Measurements from ENCODE around the gene HTRA1.

Gene HTRA1

DNA sequence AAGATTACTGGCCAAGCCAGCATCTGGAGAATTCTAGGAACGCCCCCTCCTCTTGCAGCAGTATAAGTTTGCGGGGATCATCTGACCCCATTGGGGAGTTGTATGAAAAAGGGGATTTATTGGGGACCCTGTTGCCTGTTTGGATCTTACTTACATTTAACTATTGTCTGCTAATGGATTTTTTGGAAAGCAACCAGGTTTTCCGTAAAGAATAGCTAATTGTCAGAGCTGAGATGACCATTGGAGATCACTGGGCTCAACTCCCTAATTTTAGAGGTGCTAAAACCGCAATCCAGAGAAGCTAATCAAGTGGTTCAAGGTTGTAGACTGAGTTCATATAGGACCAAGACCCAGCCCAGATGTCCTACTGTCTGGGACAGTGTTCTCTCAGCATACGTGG lies 38.8 kb downstream of the HTRA1 start:
- no CpG with 5 or more reads among the region's 5 CpGs for WGBS, 2 donors (ENCODE audit: extremely low coverage in 2 of 2, insufficient read length in 2 of 2, insufficient replicate concordance in 1 of 2)
- no peak overlapping the region for H2BK12ac ChIP-seq (ENCODE audit: low read length)
- H3K4me3 ChIP-seq (ENCODE audit: low read length in 2 of 2): no peak overlapping the region
- no peak overlapping the region for H2BK120ac ChIP-seq (ENCODE audit: low read depth, low read length)
- H4K8ac ChIP-seq (ENCODE audit: low read depth, low read length): no peak overlapping the region
- H2AK5ac ChIP-seq (ENCODE audit: low read depth, low read length): peak overlapping the region; percentile 58
- H3K4ac ChIP-seq (ENCODE audit: low read length): no peak overlapping the region
- H3K18ac ChIP-seq (ENCODE audit: low read length): no peak overlapping the region
- no peak overlapping the region for H3K14ac ChIP-seq (ENCODE audit: low read length)
- H3K4me2 ChIP-seq (ENCODE audit: insufficient read depth, low read length, poor library complexity, severe bottlenecking): no peak overlapping the region
- H3K9ac ChIP-seq (ENCODE audit: low read depth, low read length, poor library complexity): no peak overlapping the region
- no peak for DNase-seq (ENCODE audit: low spot score)
- H3K27ac ChIP-seq (replicated peaks; ENCODE audit: low read length): no peak overlapping the region
- H2AFZ ChIP-seq (ENCODE audit: low read length): no peak overlapping the region
- H3K23ac ChIP-seq (ENCODE audit: low read depth, low read length, poor library complexity): no peak overlapping the region
- no peaks in the 10 kb centered on the region for H3K9me3 ChIP-seq (replicated peaks in 1 of 2; ENCODE audit: control insufficient read depth in 2 of 2, insufficient read depth in 1 of 2, low read depth in 1 of 2, low read length in 2 of 2)
- H4K91ac ChIP-seq (ENCODE audit: low read depth, low read length, poor library complexity): no peak overlapping the region
- no peaks in the 10 kb centered on the region for H3K27me3 ChIP-seq (ENCODE audit: control insufficient read depth in 3 of 3, insufficient read depth in 3 of 3, low read depth in 1 of 3, low read length in 3 of 3)
- no peak overlapping the region for H2BK15ac ChIP-seq (ENCODE audit: low read length)
- H3K79me1 ChIP-seq (ENCODE audit: low read depth, low read length): no peaks in the 10 kb centered on the region
- H3K4me1 ChIP-seq (ENCODE audit: control insufficient read depth in 2 of 2, insufficient read depth in 1 of 2, low read depth in 1 of 2, low read length in 2 of 2): no peaks in the 10 kb centered on the region
- H3K36me3 ChIP-seq (replicated peaks in 1 of 2; ENCODE audit: control insufficient read depth in 2 of 2, insufficient read depth in 2 of 2, low read length in 2 of 2): no peaks in the 10 kb centered on the region
- no peak overlapping the region for H2BK5ac ChIP-seq (ENCODE audit: low read length)

GRCh38 chr10:122500726-122501125 lies 39.4 kb downstream of the HTRA1 start:
- Histone ChIP-seq H2BK5ac (ENCODE audit: low read length) (peak overlapping the region; percentile 49), H4K91ac (ENCODE audit: low read depth, low read length, poor library complexity) (no peak overlapping the region), H3K4me2 (ENCODE audit: insufficient read depth, low read length, poor library complexity, severe bottlenecking) (no peak overlapping the region), H4K8ac (ENCODE audit: low read depth, low read length) (peak overlapping the region; percentile 58), H3K9ac (ENCODE audit: low read depth, low read length, poor library complexity) (peak overlapping the region; percentile 46), H3K14ac (ENCODE audit: low read length) (peak overlapping the region; percentile 56), H3K4ac (ENCODE audit: low read length) (no peak overlapping the region), H3K23ac (ENCODE audit: low read depth, low read length, poor library complexity) (no peak overlapping the region), H3K4me3 (ENCODE audit: low read length in 2 of 2) (no peak overlapping the region), H2AFZ (ENCODE audit: low read length) (no peak overlapping the region), H3K27me3 (ENCODE audit: control insufficient read depth in 3 of 3, insufficient read depth in 3 of 3, low read depth in 1 of 3, low read length in 3 of 3) (no peaks in the 10 kb centered on the region), H3K4me1 (ENCODE audit: control insufficient read depth in 2 of 2, insufficient read depth in 1 of 2, low read depth in 1 of 2, low read length in 2 of 2) (no peaks in the 10 kb centered on the region), H3K9me3 (replicated peaks in 1 of 2; ENCODE audit: control insufficient read depth in 2 of 2, insufficient read depth in 1 of 2, low read depth in 1 of 2, low read length in 2 of 2) (no peaks in the 10 kb centered on the region), H2BK15ac (ENCODE audit: low read length) (peak overlapping the region; percentile 13), H2AK5ac (ENCODE audit: low read depth, low read length) (peak overlapping the region; percentile 58), H3K36me3 (replicated peaks in 1 of 2; ENCODE audit: control insufficient read depth in 2 of 2, insufficient read depth in 2 of 2, low read length in 2 of 2) (no peaks in the 10 kb centered on the region), H2BK12ac (ENCODE audit: low read length) (no peak overlapping the region), H3K18ac (ENCODE audit: low read length) (no peak overlapping the region), H2BK120ac (ENCODE audit: low read depth, low read length) (no peak overlapping the region), H3K27ac (replicated peaks; ENCODE audit: low read length) (no peak overlapping the region), H3K79me1 (ENCODE audit: low read depth, low read length) (no peaks in the 10 kb centered on the region)
- WGBS, 2 donors (ENCODE audit: extremely low coverage in 2 of 2, insufficient read length in 2 of 2, insufficient replicate concordance in 1 of 2): no CpG with 5 or more reads among the region's 6 CpGs
- DNase-seq (ENCODE audit: low spot score): no peak

DNA sequence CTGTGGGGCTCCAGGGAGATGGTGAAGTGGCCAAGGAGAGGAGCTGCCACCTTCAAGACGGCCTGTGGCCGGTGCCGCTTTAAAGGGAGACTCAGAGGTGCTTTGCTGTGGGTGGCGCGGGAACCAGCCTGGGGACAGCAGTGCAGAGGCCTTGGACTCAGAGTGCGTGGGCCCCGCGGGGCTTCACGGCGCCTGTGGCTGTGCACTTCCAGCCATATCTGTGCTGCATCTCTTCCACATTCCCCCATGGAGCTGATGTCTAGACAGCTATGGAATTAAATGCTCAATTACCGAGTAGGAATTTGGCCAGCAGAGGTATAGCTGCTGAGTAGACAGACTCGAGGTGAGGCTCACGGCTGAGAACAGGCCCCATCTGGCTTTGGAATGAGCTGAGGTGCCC lies 41.7 kb downstream of the HTRA1 start:
- Histone ChIP-seq H3K79me1 (ENCODE audit: low read depth, low read length) (no peaks in the 10 kb centered on the region), H4K91ac (ENCODE audit: low read depth, low read length, poor library complexity) (no peak overlapping the region), H3K4ac (ENCODE audit: low read length) (no peak overlapping the region), H2BK120ac (ENCODE audit: low read depth, low read length) (no peak overlapping the region), H3K9me3 (replicated peaks in 1 of 2; ENCODE audit: control insufficient read depth in 2 of 2, insufficient read depth in 1 of 2, low read depth in 1 of 2, low read length in 2 of 2) (no peaks in the 10 kb centered on the region), H2AK5ac (ENCODE audit: low read depth, low read length) (no peak overlapping the region), H3K18ac (ENCODE audit: low read length) (peak overlapping the region; percentile 62), H3K27me3 (ENCODE audit: control insufficient read depth in 3 of 3, insufficient read depth in 3 of 3, low read depth in 1 of 3, low read length in 3 of 3) (no peaks in the 10 kb centered on the region), H4K8ac (ENCODE audit: low read depth, low read length) (no peak overlapping the region), H3K36me3 (replicated peaks in 1 of 2; ENCODE audit: control insufficient read depth in 2 of 2, insufficient read depth in 2 of 2, low read length in 2 of 2) (no peaks in the 10 kb centered on the region), H3K4me2 (ENCODE audit: insufficient read depth, low read length, poor library complexity, severe bottlenecking) (no peak overlapping the region), H3K23ac (ENCODE audit: low read depth, low read length, poor library complexity) (no peak overlapping the region), H3K14ac (ENCODE audit: low read length) (no peak overlapping the region), H2BK15ac (ENCODE audit: low read length) (no peak overlapping the region), H3K4me3 (ENCODE audit: low read length in 2 of 2) (no peak overlapping the region), H3K9ac (ENCODE audit: low read depth, low read length, poor library complexity) (no peak overlapping the region), H3K4me1 (ENCODE audit: control insufficient read depth in 2 of 2, insufficient read depth in 1 of 2, low read depth in 1 of 2, low read length in 2 of 2) (no peaks in the 10 kb centered on the region), H2BK12ac (ENCODE audit: low read length) (no peak overlapping the region), H2AFZ (ENCODE audit: low read length) (no peak overlapping the region), H3K27ac (replicated peaks; ENCODE audit: low read length) (no peak overlapping the region), H2BK5ac (ENCODE audit: low read length) (no peak overlapping the region)
- DNase-seq (ENCODE audit: low spot score): no peak
- WGBS, 2 donors (ENCODE audit: extremely low coverage in 2 of 2, insufficient read length in 2 of 2, insufficient replicate concordance in 1 of 2): no CpG with 5 or more reads among the region's 13 CpGs

DNA sequence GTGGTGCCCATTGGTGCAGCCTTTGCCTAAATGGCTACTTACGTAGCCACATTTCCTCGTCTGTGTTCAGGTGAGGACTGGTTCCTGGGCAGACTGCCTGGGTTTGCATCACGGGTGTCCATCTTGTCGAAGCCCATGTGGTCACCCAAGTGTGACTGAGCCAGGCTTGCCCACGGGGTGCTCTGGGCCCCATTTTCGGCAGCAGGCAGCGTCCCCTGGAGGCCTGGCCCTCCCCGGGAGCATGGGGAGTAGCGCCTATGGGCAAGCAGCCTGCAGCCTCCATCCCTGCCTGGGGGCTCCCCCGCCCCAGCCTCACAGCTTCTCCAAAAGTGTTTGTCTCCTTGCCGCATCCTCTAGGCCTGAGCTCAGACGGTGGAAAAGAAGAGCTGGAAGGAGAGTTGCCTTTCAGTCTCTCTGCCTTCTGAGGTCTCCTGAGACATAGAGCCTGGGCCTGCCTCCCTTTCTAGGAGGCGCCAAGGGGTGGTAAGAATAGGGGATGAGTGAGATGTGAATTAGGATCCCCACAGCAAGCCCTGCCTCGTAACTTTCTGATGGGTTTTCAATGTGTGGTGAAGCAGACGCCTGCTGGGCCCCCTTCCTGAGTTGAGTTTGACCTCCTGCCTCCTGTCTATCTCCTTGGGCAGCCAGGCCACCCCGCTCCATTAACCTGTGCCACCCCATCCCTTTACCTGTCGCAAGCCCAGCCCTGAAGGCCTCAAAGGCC lies 42.7 kb downstream of the HTRA1 start:
- Histone ChIP-seq H3K18ac (ENCODE audit: low read length) (no peak overlapping the region), H2BK15ac (ENCODE audit: low read length) (no peak overlapping the region), H3K14ac (ENCODE audit: low read length) (peak overlapping the region; percentile 67), H2BK12ac (ENCODE audit: low read length) (no peak overlapping the region), H3K23ac (ENCODE audit: low read depth, low read length, poor library complexity) (peak overlapping the region; percentile 61), H2BK5ac (ENCODE audit: low read length) (no peak overlapping the region), H3K9ac (ENCODE audit: low read depth, low read length, poor library complexity) (peak overlapping the region; percentile 15), H3K9me3 (replicated peaks in 1 of 2; ENCODE audit: control insufficient read depth in 2 of 2, insufficient read depth in 1 of 2, low read depth in 1 of 2, low read length in 2 of 2) (no peaks in the 10 kb centered on the region), H3K4me3 (ENCODE audit: low read length in 2 of 2) (no peak overlapping the region), H3K27me3 (ENCODE audit: control insufficient read depth in 3 of 3, insufficient read depth in 3 of 3, low read depth in 1 of 3, low read length in 3 of 3) (no peaks in the 10 kb centered on the region), H3K36me3 (replicated peaks in 1 of 2; ENCODE audit: control insufficient read depth in 2 of 2, insufficient read depth in 2 of 2, low read length in 2 of 2) (no peaks in the 10 kb centered on the region), H4K8ac (ENCODE audit: low read depth, low read length) (no peak overlapping the region), H4K91ac (ENCODE audit: low read depth, low read length, poor library complexity) (no peak overlapping the region), H2AK5ac (ENCODE audit: low read depth, low read length) (peak overlapping the region; percentile 82), H3K79me1 (ENCODE audit: low read depth, low read length) (no peaks in the 10 kb centered on the region), H3K4ac (ENCODE audit: low read length) (no peak overlapping the region), H2AFZ (ENCODE audit: low read length) (no peak overlapping the region), H2BK120ac (ENCODE audit: low read depth, low read length) (no peak overlapping the region), H3K4me1 (ENCODE audit: control insufficient read depth in 2 of 2, insufficient read depth in 1 of 2, low read depth in 1 of 2, low read length in 2 of 2) (no peaks in the 10 kb centered on the region), H3K4me2 (ENCODE audit: insufficient read depth, low read length, poor library complexity, severe bottlenecking) (no peak overlapping the region), H3K27ac (replicated peaks; ENCODE audit: low read length) (no peak overlapping the region)
- WGBS, 2 donors (ENCODE audit: extremely low coverage in 2 of 2, insufficient read length in 2 of 2, insufficient replicate concordance in 1 of 2): no CpG with 5 or more reads among the region's 17 CpGs
- DNase-seq (ENCODE audit: low spot score): no peak
